Measurements from ENCODE around the gene PPP1R12A. TPM values are rescaled to one million over a fixed set of nuclear protein-coding genes. Genes with fewer than 3 reads are reported as not detected.

Gene PPP1R12A
- polyA plus RNA-seq, 3 donors = 26.2 to 57.2 (median 33.1) TPM

DNA sequence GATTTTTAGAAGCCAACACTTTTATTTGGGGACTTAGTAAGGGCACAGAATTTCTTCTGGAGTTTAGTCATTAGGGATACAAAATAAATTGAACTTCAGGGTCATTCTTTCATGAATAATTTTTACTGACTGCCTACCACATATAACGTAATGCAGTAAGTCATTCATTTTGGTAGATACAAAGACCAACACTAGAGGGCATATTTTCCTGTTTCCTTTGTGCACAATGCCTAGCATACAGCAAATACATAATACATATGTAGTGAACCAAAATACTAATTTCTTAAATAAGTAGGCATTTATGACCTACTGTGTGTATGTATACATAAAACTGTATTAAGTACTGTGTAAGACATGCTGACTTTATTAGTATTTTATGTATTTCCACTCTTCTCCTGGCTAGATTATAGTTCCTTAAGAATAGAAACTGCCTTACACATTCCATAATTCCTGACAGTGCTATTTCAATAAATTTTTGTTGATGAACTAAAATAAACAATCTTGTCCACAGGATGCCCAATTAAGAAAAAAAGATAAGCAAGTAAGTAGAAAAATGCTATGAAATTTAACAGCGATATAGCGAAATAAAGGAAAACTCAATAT is 47.9 kb downstream of the PPP1R12A start:
- no peaks in the 10 kb centered on the region for H3K36me3 ChIP-seq (replicated peaks in 1 of 2; ENCODE audit: control insufficient read depth in 1 of 2, insufficient read depth in 2 of 2, low read length in 2 of 2)
- H3K4me3 ChIP-seq (replicated peaks in 1 of 3; ENCODE audit: low read depth in 2 of 3, low read length in 3 of 3) = no peak overlapping the region
- peaks cover 100% of the 10 kb centered on the region for H3K79me2 ChIP-seq (ENCODE audit: insufficient read depth, low read length)
- H3K4me2 ChIP-seq (replicated peaks; ENCODE audit: extremely low read depth, low read length, poor library complexity, severe bottlenecking) = no peak overlapping the region
- DNase-seq = peak; percentile 18 to 49 (median 34)
- H4K20me1 ChIP-seq (ENCODE audit: insufficient read depth, low read length) = peaks cover 99% of the 10 kb centered on the region
- H2AFZ ChIP-seq (ENCODE audit: insufficient read depth, low read depth, low read length, poor library complexity, severe bottlenecking) = no peak overlapping the region
- 95% methylated on average over 2 of the region's 3 CpGs for WGBS (ENCODE audit: insufficient coverage)
- intact Hi-C loops (cut with micrococcal nuclease) = loop anchor here in 1 of 2 donors (10.0 kb wide), 1 partner anchor 48 kb away; the partner anchor contains the start of gene PPP1R12A
- peaks cover 0 to 2% (median 0%) of the 10 kb centered on the region in 7 donors for H3K9me3 Mint-ChIP-seq
- H3K9ac ChIP-seq (ENCODE audit: insufficient read depth, low read length, poor library complexity, severe bottlenecking) = no peak overlapping the region
- peaks cover 3 to 5% of the 10 kb centered on the region in 2 donors for H3K36me3 Mint-ChIP-seq
- H3K27me3 Mint-ChIP-seq (ENCODE audit: low read depth in 3 of 3) = no peaks in the 10 kb centered on the region
- H3K9me3 ChIP-seq (replicated peaks in 1 of 2; ENCODE audit: control insufficient read depth in 1 of 2, insufficient read depth in 1 of 2, low read length in 2 of 2) = no peaks in the 10 kb centered on the region
- no peaks in the 10 kb centered on the region for H3K27me3 ChIP-seq (ENCODE audit: control insufficient read depth in 2 of 2, insufficient read depth in 2 of 2, low read length in 2 of 2)
- H3K4me1 ChIP-seq (ENCODE audit: control insufficient read depth in 1 of 2, insufficient read depth in 2 of 2, low read length in 2 of 2) = peaks cover 21 to 27% of the 10 kb centered on the region in 2 donors
- TF ChIP-seq, protein P1, sequence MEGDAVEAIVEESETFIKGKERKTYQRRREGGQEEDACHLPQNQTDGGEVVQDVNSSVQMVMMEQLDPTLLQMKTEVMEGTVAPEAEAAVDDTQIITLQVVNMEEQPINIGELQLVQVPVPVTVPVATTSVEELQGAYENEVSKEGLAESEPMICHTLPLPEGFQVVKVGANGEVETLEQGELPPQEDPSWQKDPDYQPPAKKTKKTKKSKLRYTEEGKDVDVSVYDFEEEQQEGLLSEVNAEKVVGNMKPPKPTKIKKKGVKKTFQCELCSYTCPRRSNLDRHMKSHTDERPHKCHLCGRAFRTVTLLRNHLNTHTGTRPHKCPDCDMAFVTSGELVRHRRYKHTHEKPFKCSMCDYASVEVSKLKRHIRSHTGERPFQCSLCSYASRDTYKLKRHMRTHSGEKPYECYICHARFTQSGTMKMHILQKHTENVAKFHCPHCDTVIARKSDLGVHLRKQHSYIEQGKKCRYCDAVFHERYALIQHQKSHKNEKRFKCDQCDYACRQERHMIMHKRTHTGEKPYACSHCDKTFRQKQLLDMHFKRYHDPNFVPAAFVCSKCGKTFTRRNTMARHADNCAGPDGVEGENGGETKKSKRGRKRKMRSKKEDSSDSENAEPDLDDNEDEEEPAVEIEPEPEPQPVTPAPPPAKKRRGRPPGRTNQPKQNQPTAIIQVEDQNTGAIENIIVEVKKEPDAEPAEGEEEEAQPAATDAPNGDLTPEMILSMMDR (IDR thresholded peaks at IDR 0.05) = peak; percentile 89
- no peak overlapping the region for H3K27ac ChIP-seq (ENCODE audit: low read depth in 1 of 2, low read length in 2 of 2)
- H3K4me1 Mint-ChIP-seq = peaks cover 55% of the 10 kb centered on the region
- no peak overlapping the region for H3K4me3 Mint-ChIP-seq
- no peak overlapping the region for H3K27ac Mint-ChIP-seq

DNA sequence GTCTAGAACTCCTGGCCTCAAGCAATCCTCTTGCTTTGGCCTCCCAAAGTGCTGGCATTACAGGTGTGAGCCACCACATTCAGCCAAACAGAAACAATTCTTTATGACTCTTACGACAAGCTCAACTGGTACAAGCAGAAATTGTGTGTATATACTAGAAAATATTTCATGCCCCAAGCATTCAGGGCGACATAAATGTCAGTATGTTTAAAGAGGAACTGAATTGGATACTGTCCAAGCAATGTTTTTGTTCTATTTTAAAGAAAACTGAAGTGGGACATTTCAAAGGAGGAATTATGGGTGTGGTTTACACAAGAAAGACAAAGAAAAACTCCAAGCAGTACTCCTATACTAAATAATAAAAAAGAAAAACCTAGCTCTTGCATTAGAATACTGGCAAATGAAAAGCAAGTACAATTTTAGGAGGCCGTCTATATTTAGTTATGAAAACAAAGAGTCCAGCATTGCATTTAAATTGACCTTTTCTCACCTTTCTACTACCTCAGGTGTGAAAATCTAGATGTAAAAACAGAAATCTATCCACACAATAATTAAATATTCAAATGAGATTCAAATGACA is 48.9 kb downstream of the PPP1R12A start:
- WGBS (ENCODE audit: insufficient coverage) = no CpG with 5 or more reads among the region's 3 CpGs
- peak overlapping the region; percentile 35 for H3K4me2 ChIP-seq (replicated peaks; ENCODE audit: extremely low read depth, low read length, poor library complexity, severe bottlenecking)
- peak overlapping the region; percentile 48 for H3K4me3 Mint-ChIP-seq
- H3K4me1 ChIP-seq (ENCODE audit: control insufficient read depth in 1 of 2, insufficient read depth in 2 of 2, low read length in 2 of 2) = peaks cover 21 to 27% of the 10 kb centered on the region in 2 donors
- no peaks in the 10 kb centered on the region for H3K27me3 ChIP-seq (ENCODE audit: control insufficient read depth in 2 of 2, insufficient read depth in 2 of 2, low read length in 2 of 2)
- no peak overlapping the region for H2AFZ ChIP-seq (ENCODE audit: insufficient read depth, low read depth, low read length, poor library complexity, severe bottlenecking)
- no peaks in the 10 kb centered on the region for H3K9me3 Mint-ChIP-seq
- H3K4me3 ChIP-seq (replicated peaks in 1 of 3; ENCODE audit: low read depth in 2 of 3, low read length in 3 of 3) = peak overlapping the region in 1 of 3 experiments; percentile 1
- peaks cover 0 to 4% of the 10 kb centered on the region in 2 donors for H3K36me3 Mint-ChIP-seq
- H3K27ac Mint-ChIP-seq = peak overlapping the region; percentile 63 to 93 (median 86)
- peaks cover 59% of the 10 kb centered on the region for H3K4me1 Mint-ChIP-seq
- no peaks in the 10 kb centered on the region for H3K27me3 Mint-ChIP-seq (ENCODE audit: low read depth in 3 of 3)
- H3K79me2 ChIP-seq (ENCODE audit: insufficient read depth, low read length) = peaks cover 100% of the 10 kb centered on the region
- TF ChIP-seq, protein P1 (IDR thresholded peaks at IDR 0.05) = no peak
- peaks cover 99% of the 10 kb centered on the region for H4K20me1 ChIP-seq (ENCODE audit: insufficient read depth, low read length)
- peak in 2 of 3 donors; percentile 4 to 19 for DNase-seq
- H3K9ac ChIP-seq (ENCODE audit: insufficient read depth, low read length, poor library complexity, severe bottlenecking) = peak overlapping the region; percentile 12
- no peaks in the 10 kb centered on the region for H3K36me3 ChIP-seq (replicated peaks in 1 of 2; ENCODE audit: control insufficient read depth in 1 of 2, insufficient read depth in 2 of 2, low read length in 2 of 2)
- intact Hi-C loops (cut with micrococcal nuclease) = loop anchor here in 1 of 2 donors (10.0 kb wide), 1 partner anchor 49 kb away; the partner anchor contains the start of gene PPP1R12A
- H3K27ac ChIP-seq (ENCODE audit: low read depth in 1 of 2, low read length in 2 of 2) = peak overlapping the region; percentile 42 to 78
- H3K9me3 ChIP-seq (replicated peaks in 1 of 2; ENCODE audit: control insufficient read depth in 1 of 2, insufficient read depth in 1 of 2, low read length in 2 of 2) = no peaks in the 10 kb centered on the region

Data from CD14-positive monocyte (primary cell).